Fibroblast of lung (primary cell): ENCODE data around the gene RPL35A. TPM values are rescaled to one million over a fixed set of nuclear protein-coding genes. Genes with fewer than 3 reads are reported as not detected.

Experiments used
- DNase-seq, 2 donors: peaks; one replicate each; pipeline versions ENCODE4 v3.0.0 to v3.0.0-alpha.2; 2010; ENCODE audit warnings: low read depth in 2 of 2
- H2AFZ ChIP-seq: 2 replicates; pipeline ENCODE4 v1.5.1; 2012; ENCODE audit warnings: low read length, control low read depth, inconsistent platforms
- H3K27ac ChIP-seq: 2 replicates; pipeline ENCODE4 v1.5.1; 2011; ENCODE audit warnings: low read length, control low read depth; ENCODE audit not compliant: insufficient read depth
- H3K27me3 ChIP-seq: 2 replicates; pipeline ENCODE4 v1.5.1; 2011; ENCODE audit warnings: mild to moderate bottlenecking, low read length; ENCODE audit not compliant: control insufficient read depth, insufficient read depth
- H3K36me3 ChIP-seq: 2 replicates; pipeline ENCODE4 v1.5.1; 2011; ENCODE audit warnings: low read length; ENCODE audit not compliant: control insufficient read depth, insufficient read depth
- H3K4me1 ChIP-seq: 2 replicates; pipeline ENCODE4 v1.5.1; 2011; ENCODE audit warnings: low read length; ENCODE audit not compliant: control insufficient read depth, insufficient read depth; ENCODE audit errors: extremely low read depth
- H3K4me2 ChIP-seq: 2 replicates; pipeline ENCODE4 v1.5.1; 2011; ENCODE audit warnings: low read length, control low read depth; ENCODE audit not compliant: insufficient read depth; ENCODE audit errors: extremely low read depth
- H3K4me3 ChIP-seq, 4 experiments: fragments of 200-600 bp in 1 of 4; sonication (generic) in 1 of 4; replicated peaks in 1 of 4; 2 replicates each; pipeline ENCODE4 v1.5.1; 2011 to 2016; ENCODE audit warnings: low read length in 4 of 4, low read depth in 3 of 4, mild to moderate bottlenecking in 3 of 4, control low read depth in 2 of 4, inconsistent platforms in 1 of 4, mixed read lengths in 1 of 4; ENCODE audit not compliant: insufficient read depth in 1 of 4; ENCODE audit errors: control extremely low read depth in 1 of 4
- H3K79me2 ChIP-seq: 2 replicates; pipeline ENCODE4 v1.5.1; 2012; ENCODE audit warnings: mild to moderate bottlenecking, low read length, inconsistent platforms; ENCODE audit not compliant: control insufficient read depth, insufficient read depth
- H3K9ac ChIP-seq: 2 replicates; pipeline ENCODE4 v1.5.1; 2011; ENCODE audit warnings: mild to moderate bottlenecking, low read length, control low read depth; ENCODE audit not compliant: insufficient read depth
- H3K9me3 ChIP-seq: 2 replicates; pipeline ENCODE4 v1.5.1; 2012; ENCODE audit warnings: low read depth, low read length; ENCODE audit not compliant: control insufficient read depth, insufficient read depth
- H4K20me1 ChIP-seq: 2 replicates; pipeline ENCODE4 v1.5.1; 2011; ENCODE audit warnings: low read length; ENCODE audit not compliant: control insufficient read depth, insufficient read depth; ENCODE audit errors: extremely low read depth
- EZH2 ChIP-seq: IDR thresholded peaks from 2 replicates; pipeline ENCODE4 v1.5.1; 2012; ENCODE audit warnings: low read length, control low read depth, mild to moderate bottlenecking; ENCODE audit errors: missing control alignments
- polyA plus RNA-seq, 2 donors: library from polyadenylated mRNA; depleted of rRNA in 1 of 2; stranded (reverse) in 1 of 2; unstranded in 1 of 2; fragments of >200 nt; gene quantifications; 2 replicates each; pipeline ENCODE4 v1.2.1, GENCODE V29; 2011 to 2012; ENCODE audit warnings: missing spikeins in 1 of 2
- total RNA-seq: library from RNA; depleted of rRNA; stranded (reverse); fragments of >200 nt; gene quantifications from 2 replicates; pipeline ENCODE4 v1.2.1, GENCODE V29; 2014
- TF ChIP-seq, protein P1 (sequence below), 2 donors: IDR thresholded peaks in 1 of 2; conservative IDR thresholded peaks in 1 of 2; 1 replicate in 1 of 2; 2 replicates in 1 of 2; pipeline ENCODE4 v1.5.1; 2011 to 2012; ENCODE audit warnings: low read length in 2 of 2, control low read depth in 1 of 2, inconsistent platforms in 1 of 2, low read depth in 1 of 2, mild to moderate bottlenecking in 1 of 2

Gene RPL35A
- total and polyA plus RNA-seq, 2 donors (not counting 1 experiment from before 2014, with no cell fraction given) = 535 to 937 TPM

DNA sequence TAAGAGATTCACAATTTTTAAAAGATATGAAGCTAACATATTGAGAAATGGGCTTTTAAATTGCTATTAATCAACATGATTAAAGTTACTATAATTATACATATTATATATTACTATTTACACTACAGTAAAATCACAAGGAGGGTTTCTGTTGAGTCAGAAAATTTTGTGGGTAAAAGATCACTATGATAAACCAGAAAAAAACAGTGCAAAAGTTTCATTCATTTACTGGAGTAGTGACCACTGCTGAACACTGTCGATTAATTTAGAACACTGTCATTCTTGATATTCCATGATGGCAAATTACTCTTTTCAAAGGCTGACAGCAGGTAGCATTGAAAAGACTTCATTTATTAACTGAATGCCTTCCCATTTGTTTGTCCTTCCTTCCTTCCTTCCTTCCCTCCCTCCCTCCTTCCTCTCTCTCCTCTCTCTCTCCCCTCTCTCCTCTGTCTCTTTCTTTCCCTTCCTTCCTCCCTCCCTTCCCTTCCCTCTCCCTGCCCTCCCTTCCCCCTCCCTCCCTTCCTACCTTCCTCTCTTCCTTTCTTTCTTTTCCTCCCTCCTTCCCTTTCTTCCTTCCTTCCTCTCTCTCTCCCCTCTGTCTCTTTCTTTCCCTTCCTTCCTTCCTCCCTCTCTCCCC, 9.1 kb upstream of the RPL35A start:
- no peak overlapping the region for H3K4me2 ChIP-seq
- no peak overlapping the region for H3K4me3 ChIP-seq
- no peaks in the 10 kb centered on the region for H3K4me1 ChIP-seq
- no peak overlapping the region for H3K9ac ChIP-seq
- no peak for DNase-seq
- H3K36me3 ChIP-seq = no peaks in the 10 kb centered on the region
- H2AFZ ChIP-seq = no peak overlapping the region
- TF ChIP-seq, protein P1, sequence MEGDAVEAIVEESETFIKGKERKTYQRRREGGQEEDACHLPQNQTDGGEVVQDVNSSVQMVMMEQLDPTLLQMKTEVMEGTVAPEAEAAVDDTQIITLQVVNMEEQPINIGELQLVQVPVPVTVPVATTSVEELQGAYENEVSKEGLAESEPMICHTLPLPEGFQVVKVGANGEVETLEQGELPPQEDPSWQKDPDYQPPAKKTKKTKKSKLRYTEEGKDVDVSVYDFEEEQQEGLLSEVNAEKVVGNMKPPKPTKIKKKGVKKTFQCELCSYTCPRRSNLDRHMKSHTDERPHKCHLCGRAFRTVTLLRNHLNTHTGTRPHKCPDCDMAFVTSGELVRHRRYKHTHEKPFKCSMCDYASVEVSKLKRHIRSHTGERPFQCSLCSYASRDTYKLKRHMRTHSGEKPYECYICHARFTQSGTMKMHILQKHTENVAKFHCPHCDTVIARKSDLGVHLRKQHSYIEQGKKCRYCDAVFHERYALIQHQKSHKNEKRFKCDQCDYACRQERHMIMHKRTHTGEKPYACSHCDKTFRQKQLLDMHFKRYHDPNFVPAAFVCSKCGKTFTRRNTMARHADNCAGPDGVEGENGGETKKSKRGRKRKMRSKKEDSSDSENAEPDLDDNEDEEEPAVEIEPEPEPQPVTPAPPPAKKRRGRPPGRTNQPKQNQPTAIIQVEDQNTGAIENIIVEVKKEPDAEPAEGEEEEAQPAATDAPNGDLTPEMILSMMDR (conservative IDR thresholded peaks at IDR 0.05 in 1 of 2, IDR thresholded peaks at IDR 0.05 in 1 of 2; ENCODE audit: low read depth in 1 of 2, low read length in 2 of 2) = no peak
- TF ChIP-seq EZH2 = no peak
- H3K79me2 ChIP-seq = no peaks in the 10 kb centered on the region
- no peak overlapping the region for H3K27ac ChIP-seq
- H4K20me1 ChIP-seq = no peaks in the 10 kb centered on the region
- no peaks in the 10 kb centered on the region for H3K27me3 ChIP-seq
- H3K9me3 ChIP-seq = no peaks in the 10 kb centered on the region

DNA sequence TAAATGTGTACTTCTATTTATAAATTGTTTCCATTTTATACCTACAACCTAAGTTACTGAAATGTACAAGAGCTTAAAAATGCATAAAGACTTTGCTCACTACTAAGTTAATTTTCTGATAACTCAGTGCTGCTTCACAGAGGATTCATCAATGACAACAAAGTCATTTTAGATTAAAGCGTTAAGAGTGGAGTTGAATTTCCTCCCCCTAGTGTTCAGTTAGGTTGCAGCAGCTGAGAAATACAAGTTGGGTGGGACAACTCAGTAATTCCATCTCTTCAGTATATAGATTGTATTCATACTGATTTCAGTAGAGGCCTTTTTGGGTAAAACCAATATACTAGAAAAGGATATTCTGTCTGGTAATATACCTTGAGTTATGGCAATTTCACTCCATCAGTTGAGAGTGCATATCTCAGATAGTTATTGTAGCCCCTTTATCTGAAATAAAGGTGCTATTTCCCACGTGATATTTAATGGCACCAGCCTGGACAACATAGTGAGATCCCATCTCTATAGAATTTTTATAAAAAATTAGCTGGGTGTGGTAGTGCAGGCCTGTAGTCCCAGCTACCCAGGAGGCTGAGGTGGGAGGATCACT, 6.9 kb upstream of the RPL35A start:
- no peak overlapping the region for H2AFZ ChIP-seq

DNA sequence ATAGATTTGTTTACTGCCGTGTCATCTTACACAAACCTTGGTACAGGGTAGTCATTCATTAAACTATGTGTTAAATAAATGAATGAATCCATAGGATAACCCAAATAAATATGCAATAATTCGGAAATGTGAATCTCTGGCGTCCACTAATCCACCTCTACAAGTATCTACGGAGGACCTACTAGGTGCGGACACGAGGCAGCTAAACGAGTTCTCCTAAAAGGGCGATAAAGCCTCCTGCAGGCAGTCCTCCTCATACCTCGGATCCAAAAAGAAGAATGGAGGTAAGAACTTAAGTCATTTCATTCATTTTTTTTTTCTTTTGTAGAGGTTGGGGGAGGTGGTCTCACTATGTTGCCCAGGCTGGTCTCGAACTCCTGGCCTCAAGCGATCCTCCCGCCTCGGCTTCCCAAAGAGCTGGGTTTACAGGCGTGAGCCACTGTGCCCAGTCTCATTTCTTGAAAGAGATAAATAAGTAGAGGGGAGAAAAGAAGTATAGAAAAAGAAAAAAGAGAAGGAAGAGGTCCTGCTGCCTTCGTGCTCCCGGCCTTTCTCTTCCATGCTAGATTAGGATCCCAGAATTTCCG, 706 bp upstream of the RPL35A start:
- peak overlapping the region; percentile 99 for H3K27ac ChIP-seq
- H3K9ac ChIP-seq = peak overlapping the region; percentile 72
- H3K79me2 ChIP-seq = peaks cover 41% of the 10 kb centered on the region
- peak overlapping the region; percentile 88 for H2AFZ ChIP-seq
- H4K20me1 ChIP-seq = no peaks in the 10 kb centered on the region
- peak overlapping the region; percentile 80 to 100 (median 92) for H3K4me3 ChIP-seq
- no peaks in the 10 kb centered on the region for H3K9me3 ChIP-seq
- H3K36me3 ChIP-seq = peaks cover 14% of the 10 kb centered on the region
- no peak for DNase-seq
- TF ChIP-seq EZH2 = no peak
- H3K27me3 ChIP-seq = no peaks in the 10 kb centered on the region
- peaks cover 5% of the 10 kb centered on the region for H3K4me1 ChIP-seq
- H3K4me2 ChIP-seq = peak overlapping the region; percentile 89

More for the DNA sequence above, 6.9 kb upstream of the RPL35A start:
- no peaks in the 10 kb centered on the region for H4K20me1 ChIP-seq
- H3K9me3 ChIP-seq = no peaks in the 10 kb centered on the region
- H3K9ac ChIP-seq = no peak overlapping the region
- no peaks in the 10 kb centered on the region for H3K36me3 ChIP-seq
- H3K4me2 ChIP-seq = no peak overlapping the region
- H3K27ac ChIP-seq = no peak overlapping the region
- peak; percentile 36 to 63 for DNase-seq
- no peak overlapping the region for H3K4me3 ChIP-seq
- H3K4me1 ChIP-seq = no peaks in the 10 kb centered on the region
- H3K27me3 ChIP-seq = no peaks in the 10 kb centered on the region
- H3K79me2 ChIP-seq = no peaks in the 10 kb centered on the region
- TF ChIP-seq, protein P1 (conservative IDR thresholded peaks at IDR 0.05 in 1 of 2, IDR thresholded peaks at IDR 0.05 in 1 of 2; ENCODE audit: low read depth in 1 of 2, low read length in 2 of 2) = peak; percentile 73 to 89
- TF ChIP-seq EZH2 = no peak
